ENCODE measurements around the gene SPINK6. TPM values are rescaled to one million over a fixed set of nuclear protein-coding genes. Genes with fewer than 3 reads are reported as not detected.

The SPINK6 gene
- total RNA-seq, 4 donors from 2014 or later = not detected

GRCh38 chr5:148205044-148205806, 2.4 kb downstream of the SPINK6 start:
- TF ChIP-seq CTCF (IDR thresholded peaks at IDR 0.05; ENCODE audit: low read depth) = no peak

- TF ChIP-seq CTCF (IDR thresholded peaks at IDR 0.05; ENCODE audit: low read depth) = no peak
These were observed 3.0 kb downstream of the SPINK6 start for GRCh38 chr5:148205865-148206264.

GRCh38 chr5:148206620-148207019, 3.8 kb downstream of the SPINK6 start:
- no peak for TF ChIP-seq CTCF (IDR thresholded peaks at IDR 0.05; ENCODE audit: low read depth)

- no peak for TF ChIP-seq CTCF (IDR thresholded peaks at IDR 0.05; ENCODE audit: low read depth)
These were observed 5.4 kb downstream of the SPINK6 start for GRCh38 chr5:148208226-148208625.

GRCh38 chr5:148209151-148209770, 6.4 kb downstream of the SPINK6 start:
- TF ChIP-seq CTCF (IDR thresholded peaks at IDR 0.05; ENCODE audit: low read depth) = no peak

GRCh38 chr5:148214665-148215185, 11.9 kb downstream of the SPINK6 start:
- no peak for TF ChIP-seq CTCF (IDR thresholded peaks at IDR 0.05; ENCODE audit: low read depth)

- no peak for TF ChIP-seq CTCF (IDR thresholded peaks at IDR 0.05; ENCODE audit: low read depth)
These were observed 18.7 kb downstream of the SPINK6 start for GRCh38 chr5:148221508-148221907.
